ENCODE results near the gene ZNF227. TPM values are rescaled to one million over a fixed set of nuclear protein-coding genes. Genes with fewer than 3 reads are reported as not detected.
A peak's percentile ranks its signal among the peaks of the same experiment; 100 is the strongest.

ZNF227 gene
- total RNA-seq (10 to 100 TPM in 7 of 9 donors, 1 to 10 TPM in 2; 4.7 to 33.2 (median 19.8) TPM), polyA plus RNA-seq (10 to 100 TPM in 1 of 3 donors, 1 to 10 TPM in 2; 4.7 to 15.5 (median 5.2) TPM)
- long read RNA-seq, donor 1, partial matches to known transcripts: 0 of 1 reads
- long read RNA-seq, donor 1, other reads (novel, unspliced or antisense): 0 of 1 reads
- long read RNA-seq, donor 2: 0 reads
- long read RNA-seq, donor 3: 0 reads
- long read RNA-seq, donor 4, partial matches to known transcripts: 0 of 1 reads
- long read RNA-seq, donor 4, other reads (novel, unspliced or antisense): 0 of 1 reads
- long read RNA-seq, donor 5, partial matches to known transcripts: 3 of 23 reads
- long read RNA-seq, donor 5, other reads (novel, unspliced or antisense): 10 of 23 reads
- long read RNA-seq, donor 6, partial matches to known transcripts: 0 of 1 reads
- long read RNA-seq, donor 6, other reads (novel, unspliced or antisense): 1 of 1 reads
- long read RNA-seq, donor 7: 0 reads
- long read RNA-seq, donor 8, partial matches to known transcripts: 0 of 1 reads
- long read RNA-seq, donor 8, other reads (novel, unspliced or antisense): 0 of 1 reads
- long read RNA-seq, donor 9, partial matches to known transcripts: 0 of 3 reads
- long read RNA-seq, donor 9, other reads (novel, unspliced or antisense): 0 of 3 reads
- long read RNA-seq, donor 10: 0 reads

- Histone ChIP-seq H3K27ac (peak within 1 kb of the TSS; percentile 56 to 92 (median 80)), H3K36me3 (replicated peaks in 1 of 2) (peaks cover 0 to 4% of the 10 kb centered on the region in 2 donors), H3K4me3 (peak within 1 kb of the TSS; percentile 62 to 90 (median 73)), H3K27me3 (no peaks in the 10 kb centered on the region), H3K9me3 (replicated peaks in 1 of 3) (no peaks in the 10 kb centered on the region), H3K4me1 (replicated peaks in 1 of 2) (peaks cover 0 to 17% of the 10 kb centered on the region in 2 donors)
- TF ChIP-seq CTCF (IDR thresholded peaks at IDR 0.05) (peak in 1 of 6 experiments; percentile 7), POLR2A (IDR thresholded peaks at IDR 0.05) (peak; percentile 15 to 36)
- peak; percentile 91 to 98 (median 95) for DNase-seq
- whole genome bisulfite sequencing, 4 donors: 0 to 2% (median 0%) methylated on average over 22 to 37 of the region's 37 CpGs
- intact Hi-C loops (cut with DNase I): no loop called here
Measured at GRCh38 chr19:44212250-44212865, at the start of gene ZNF227. TSS of gene ZNF227 (plus strand) at chr19:44212532. CDS start at chr19:44217793, 5,261 bp downstream.

DNA sequence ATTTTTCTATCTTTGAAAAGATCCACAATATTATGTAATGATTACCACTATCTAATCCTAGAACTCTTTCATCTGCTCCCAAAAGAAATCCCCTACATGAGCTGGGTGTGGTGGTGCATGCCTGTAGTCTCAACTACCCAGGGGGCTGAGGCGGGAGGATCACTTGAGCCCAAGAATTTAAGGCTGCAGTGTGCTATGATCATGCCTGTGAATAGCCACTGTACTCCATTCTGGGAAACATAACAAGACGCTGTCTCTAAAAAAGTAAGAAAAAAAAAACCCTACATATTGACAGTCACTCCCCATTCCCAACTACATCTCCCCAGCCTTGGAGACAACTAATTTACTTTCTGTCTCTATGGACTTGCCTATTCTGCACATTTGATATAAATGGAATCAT, 48.5 kb upstream of the ZNF227 start:
- intact Hi-C loops (cut with DNase I): no loop called here
- Histone ChIP-seq H3K36me3 (replicated peaks in 1 of 2) (peaks cover 0 to 6% of the 10 kb centered on the region in 2 donors), H3K9me3 (replicated peaks in 1 of 3) (peaks cover 0 to 5% (median 0%) of the 10 kb centered on the region in 3 donors), H3K27me3 (no peaks in the 10 kb centered on the region), H3K4me1 (replicated peaks in 1 of 2) (peaks cover 10 to 17% of the 10 kb centered on the region in 2 donors), H3K4me3 (no peak overlapping the region), H3K27ac (no peak overlapping the region)
- 92 to 95% (median 93%) methylated on average over 2 of the region's 2 CpGs for WGBS, 4 donors
- DNase-seq: no peak
- TF ChIP-seq POLR2A (IDR thresholded peaks at IDR 0.05) (no peak), CTCF (IDR thresholded peaks at IDR 0.05) (no peak)

DNA sequence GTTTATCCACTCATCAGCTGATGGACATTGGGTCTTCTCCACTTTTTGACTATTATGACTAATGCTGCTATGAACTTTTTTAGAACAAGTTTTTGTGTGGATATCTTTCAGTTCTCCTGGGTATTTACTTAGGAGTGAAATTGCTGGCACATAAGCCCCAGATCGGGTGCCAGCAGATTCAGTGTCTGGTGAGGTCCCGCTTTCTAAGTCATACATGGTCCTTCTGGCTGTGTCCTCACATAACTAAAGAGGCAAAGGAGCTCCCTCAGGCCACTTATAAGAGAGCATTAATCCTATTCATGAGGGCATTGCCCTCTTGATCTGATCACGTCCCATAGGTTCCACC, 48.0 kb upstream of the ZNF227 start:
- no peak for DNase-seq
- Histone ChIP-seq H3K4me1 (replicated peaks in 1 of 2) (peaks cover 10 to 17% of the 10 kb centered on the region in 2 donors), H3K36me3 (replicated peaks in 1 of 2) (peaks cover 0 to 6% of the 10 kb centered on the region in 2 donors), H3K27me3 (no peaks in the 10 kb centered on the region), H3K27ac (peak overlapping the region in 3 of 5 donors; percentile 82 to 92 (median 89)), H3K4me3 (peak overlapping the region in 2 of 4 donors; percentile 62 to 72), H3K9me3 (replicated peaks in 1 of 3) (no peaks in the 10 kb centered on the region)
- WGBS, 4 donors: 51 to 67% (median 63%) methylated on average over 3 of the region's 3 CpGs
- intact Hi-C loops (cut with DNase I): no loop called here
- TF ChIP-seq POLR2A (IDR thresholded peaks at IDR 0.05): no peak
- TF ChIP-seq CTCF (IDR thresholded peaks at IDR 0.05): no peak

All from adrenal gland (tissue), 19 donors.